GM21367 (cell line): Measurements from ENCODE around the gene CERS5.
"Not testable (repeated sequence)": the region's sequence is repeated elsewhere in the genome, so short reads cannot be mapped to it uniquely, and the experiment has no call there.

Experiments used
- ATAC-seq: cut with Tn5 transposase; IDR thresholded peaks from one replicate; pipeline ENCODE4 v1.9.1; 2021; ENCODE audit not compliant: unreplicated experiment

Gene CERS5

DNA sequence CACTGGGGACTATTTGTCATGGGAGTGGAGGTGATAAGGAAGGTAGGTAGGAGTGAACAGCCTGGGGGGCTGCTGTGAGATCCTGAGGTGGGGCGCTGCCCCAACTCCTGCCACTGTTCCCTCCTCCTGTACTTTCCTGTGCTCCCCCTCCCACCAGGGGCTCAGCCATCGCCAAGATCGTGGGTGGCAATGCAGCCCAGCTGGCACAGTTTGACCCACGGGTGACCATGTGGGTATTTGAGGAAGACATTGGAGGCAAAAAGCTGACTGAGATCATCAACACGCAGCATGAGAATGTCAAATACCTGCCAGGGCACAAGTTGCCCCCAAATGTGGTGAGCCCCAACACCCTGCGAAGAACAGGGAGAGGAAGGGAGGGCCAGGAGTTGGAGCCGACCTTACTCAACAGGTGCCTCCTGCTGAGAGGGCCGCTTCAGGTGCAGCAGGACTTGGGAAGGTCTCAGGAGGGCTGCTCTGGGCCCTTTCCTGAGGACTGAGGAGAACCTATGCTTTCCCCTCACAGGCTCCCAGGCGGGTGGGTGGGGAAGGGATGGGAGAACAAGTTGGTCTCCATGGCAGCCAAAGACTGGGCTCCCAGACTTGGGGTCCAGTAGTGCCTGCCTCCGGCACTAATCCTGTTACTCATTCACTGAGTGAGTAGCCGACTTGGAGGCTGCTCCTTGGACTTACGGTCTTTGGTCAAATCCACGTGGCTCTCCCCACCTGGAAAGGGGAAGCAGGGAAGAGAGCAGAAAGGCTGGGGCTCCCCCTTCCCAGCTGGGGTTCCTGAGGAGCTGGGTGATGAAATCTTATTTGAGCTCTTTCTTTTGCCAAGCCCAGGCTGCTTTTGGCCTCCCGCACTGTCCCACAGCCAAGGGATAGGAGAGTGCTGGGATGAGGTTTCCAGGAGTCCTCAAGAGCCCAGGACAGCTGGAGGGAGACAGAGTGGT, 62.5 kb downstream of the CERS5 start:
- no peak for ATAC-seq

GRCh38 chr12:50103767-50104321, 63.3 kb downstream of the CERS5 start, which contains the start of gene GPD1:
GPD1 (plus strand) TSS chr12:50104008; CDS start chr12:50104051, 43 bp downstream.
- ATAC-seq: no peak

DNA sequence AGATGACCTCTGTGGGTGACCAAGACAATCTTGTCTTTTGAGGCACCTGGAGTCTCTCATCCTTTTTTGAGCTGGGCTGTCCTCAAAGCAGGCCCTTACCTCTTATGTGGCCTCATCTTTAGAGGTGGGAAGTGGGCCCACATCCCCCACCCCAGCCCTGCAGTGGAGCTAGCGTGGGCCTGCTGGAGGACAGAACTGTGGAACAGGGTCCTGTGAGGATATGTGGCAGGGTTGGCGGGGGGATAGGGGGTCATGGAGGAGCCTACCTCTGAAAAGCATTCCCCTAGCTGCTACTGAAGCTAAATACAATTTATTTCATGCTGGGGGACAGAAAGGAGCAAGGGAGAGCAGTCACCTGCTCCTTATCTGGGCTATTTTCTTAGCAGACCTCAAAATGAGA, 63.8 kb downstream of the CERS5 start:
- no peak for ATAC-seq

DNA sequence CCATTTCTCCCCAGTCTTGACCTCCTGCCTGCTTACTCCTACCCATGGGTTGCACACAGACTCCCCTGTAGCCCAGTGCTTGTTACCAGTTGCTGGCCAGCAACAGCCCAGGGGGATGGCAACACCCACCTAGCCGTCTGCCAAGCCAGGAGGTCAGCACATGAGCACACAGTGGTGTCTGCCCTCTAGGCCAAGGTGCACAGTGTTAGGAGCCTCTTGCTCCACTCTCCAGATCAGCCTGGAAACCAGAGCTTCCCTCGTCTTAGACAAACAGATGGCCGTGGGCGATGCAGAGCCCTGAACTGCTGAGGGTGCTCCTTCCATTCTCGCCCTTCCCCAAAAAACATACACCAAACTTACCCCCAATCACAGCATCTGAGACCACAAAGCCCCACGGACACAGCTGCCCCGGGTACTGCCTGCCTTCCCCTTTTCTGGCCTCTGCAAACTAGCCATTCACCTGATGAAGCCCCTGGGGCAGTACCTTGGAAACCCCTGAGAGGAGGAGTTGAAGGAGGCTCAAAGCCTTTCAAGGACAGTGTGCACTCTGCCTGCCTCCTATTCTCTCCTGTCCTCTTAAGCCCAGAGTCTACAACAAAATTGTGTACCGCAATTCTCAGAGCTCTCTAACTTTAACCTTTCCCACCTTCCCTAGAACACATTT, 64.4 kb downstream of the CERS5 start:
- ATAC-seq: no peak

GRCh38 chr12:50102131-50102531, 65.0 kb downstream of the CERS5 start:
- no peak for ATAC-seq

- ATAC-seq: no peak
Measured at GRCh38 chr12:50101663-50102062, 65.5 kb downstream of the CERS5 start.

GRCh38 chr12:50100561-50100960, 66.6 kb downstream of the CERS5 start:
- no peak for ATAC-seq

- ATAC-seq: no peak
Measured at GRCh38 chr12:50099302-50100008, 67.7 kb downstream of the CERS5 start.

DNA sequence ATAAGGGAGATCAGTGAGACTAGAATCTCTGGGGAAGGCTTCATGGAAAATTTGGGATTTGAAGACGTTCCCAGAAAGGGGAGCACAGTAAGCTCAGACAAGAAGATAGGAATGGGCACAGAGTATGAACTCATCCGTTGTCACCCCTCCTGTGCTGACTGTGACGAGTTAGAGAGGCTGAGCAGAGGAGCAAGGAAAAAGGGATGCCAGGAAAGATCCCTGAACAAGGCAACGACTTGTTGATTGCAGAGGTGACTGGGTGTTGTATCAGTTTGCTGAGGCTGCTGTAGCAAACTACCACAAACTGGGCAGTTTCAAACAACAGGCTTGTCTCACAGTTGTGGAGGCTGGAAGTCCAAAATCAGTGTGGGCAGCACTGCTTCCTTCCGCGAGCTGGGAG, 69.2 kb downstream of the CERS5 start:
- ATAC-seq: no peak

DNA sequence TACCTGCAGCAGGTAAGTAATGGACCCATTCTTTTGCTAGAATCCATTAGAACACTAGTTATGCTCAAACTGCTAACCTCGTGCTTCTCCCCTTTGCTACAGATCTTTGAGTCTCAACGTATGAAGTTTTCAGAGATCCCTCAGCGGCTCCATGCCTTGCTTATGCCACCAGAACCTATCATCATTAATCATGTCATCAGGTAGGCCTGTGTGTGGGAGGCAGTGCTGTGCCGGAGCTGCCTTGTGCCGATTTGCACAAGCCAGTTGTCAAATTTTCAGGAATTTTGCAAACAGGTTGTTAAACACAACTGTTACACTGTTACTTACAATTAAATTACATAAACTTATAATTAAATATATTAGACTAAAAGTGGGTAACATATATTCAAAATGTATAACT, 76.8 kb downstream of the CERS5 start:
- ATAC-seq: no peak

DNA sequence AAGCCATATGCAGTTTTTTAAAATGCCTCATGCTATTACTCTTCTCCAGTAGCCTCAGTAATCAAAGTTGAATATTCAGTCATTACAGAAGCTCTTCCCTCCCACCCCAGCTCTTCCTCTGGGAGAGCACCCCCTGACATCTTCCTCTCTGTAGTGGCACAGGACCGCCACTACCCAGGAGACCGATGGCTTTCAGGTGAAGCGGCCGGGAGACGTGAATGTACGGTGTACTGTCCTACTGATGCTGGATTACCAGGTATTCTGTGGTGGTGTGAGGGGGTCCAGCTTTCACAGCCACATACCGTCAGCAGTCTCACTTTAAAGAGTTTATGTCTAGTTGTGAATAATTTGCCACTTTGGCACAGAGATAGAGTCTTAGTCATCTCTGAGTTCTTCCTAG, 77.4 kb downstream of the CERS5 start:
- no peak for ATAC-seq

GRCh38 chr12:50088577-50089335, 78.4 kb downstream of the CERS5 start:
- no peak for ATAC-seq

DNA sequence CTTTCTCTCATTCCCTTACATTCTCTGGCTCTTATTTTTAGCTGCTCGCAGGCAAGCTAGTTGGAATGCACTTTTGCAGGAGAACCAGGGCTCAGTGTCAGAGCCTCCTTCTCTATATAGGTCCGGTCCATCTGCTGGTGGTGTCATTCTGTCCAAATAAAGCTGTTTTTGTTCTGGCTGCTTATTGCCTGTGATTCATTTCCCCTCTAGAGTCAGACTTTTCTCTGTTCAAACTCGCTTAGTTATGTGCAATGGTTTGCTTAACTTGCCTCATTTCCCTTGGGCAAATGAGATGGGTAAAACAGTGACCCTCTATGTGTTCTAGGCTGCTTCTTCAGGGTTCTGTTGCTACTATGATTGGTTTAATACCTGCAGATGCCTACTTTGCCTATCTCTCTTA, 79.2 kb downstream of the CERS5 start:
- ATAC-seq: no peak

GRCh38 chr12:50087151-50087550, 80.0 kb downstream of the CERS5 start:
- no peak for ATAC-seq

DNA sequence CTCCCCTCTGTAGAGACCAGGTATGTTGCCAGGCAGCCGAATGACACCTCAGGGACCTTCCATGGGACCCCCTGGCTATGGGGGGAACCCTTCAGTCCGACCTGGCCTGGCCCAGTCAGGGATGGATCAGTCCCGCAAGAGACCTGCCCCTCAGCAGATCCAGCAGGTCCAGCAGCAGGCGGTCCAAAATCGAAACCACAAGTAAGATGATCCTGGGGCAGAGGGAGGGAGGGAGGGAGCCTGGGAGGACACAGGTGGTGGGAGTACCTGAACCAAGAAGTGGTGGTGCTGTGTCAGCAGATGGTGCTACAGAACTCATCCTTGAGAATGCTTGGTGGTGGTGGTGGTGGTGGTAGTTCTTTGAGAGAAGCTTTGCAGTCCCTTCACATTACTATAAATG, 81.0 kb downstream of the CERS5 start:
- no peak for ATAC-seq

GRCh38 chr12:50085615-50086072, 81.5 kb downstream of the CERS5 start:
- peak; percentile 4 for ATAC-seq

DNA sequence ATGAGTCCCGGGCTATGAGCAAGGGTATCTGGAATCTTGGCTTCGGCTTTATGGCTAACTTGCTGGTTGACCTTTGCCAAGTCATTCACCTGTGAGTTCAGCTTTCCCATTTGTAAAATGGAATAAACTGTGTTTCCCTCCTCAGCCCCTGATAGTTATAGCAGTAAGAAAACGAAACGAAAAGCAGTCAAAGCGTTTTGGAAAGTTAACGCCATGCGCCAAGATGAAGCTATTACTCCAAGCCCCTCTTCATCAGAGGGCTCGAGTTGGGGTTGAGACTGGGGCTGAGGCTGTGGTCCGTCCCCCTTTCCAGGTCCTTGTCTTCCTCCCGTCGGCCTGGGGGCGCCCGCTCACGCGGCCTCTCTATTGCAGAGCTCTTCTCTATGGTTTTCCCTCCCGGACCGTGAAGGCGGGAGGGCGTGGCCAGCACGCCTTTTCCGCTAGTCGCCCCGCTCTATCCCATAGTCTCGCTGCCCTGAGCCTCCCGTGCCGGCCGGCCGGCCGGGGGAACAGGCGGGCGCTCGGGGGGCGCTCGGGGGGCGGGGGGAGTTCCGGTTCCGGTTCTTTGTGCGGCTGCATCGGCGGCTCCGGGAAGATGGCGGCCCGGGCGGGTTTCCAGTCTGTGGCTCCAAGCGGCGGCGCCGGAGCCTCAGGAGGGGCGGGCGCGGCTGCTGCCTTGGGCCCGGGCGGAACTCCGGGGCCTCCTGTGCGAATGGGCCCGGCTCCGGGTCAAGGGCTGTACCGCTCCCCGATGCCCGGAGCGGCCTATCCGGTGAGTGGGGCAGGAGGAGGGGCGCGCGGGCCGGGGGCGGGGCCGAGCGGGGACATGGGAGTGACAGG, 82.2 kb downstream of the CERS5 start, which contains the start of gene SMARCD1:
TSS of gene SMARCD1 (plus strand) at position 568 of the 840 bp plus-strand sequence. CDS start at position 596, 28 bp downstream.
- peak; percentile 75 for ATAC-seq

DNA sequence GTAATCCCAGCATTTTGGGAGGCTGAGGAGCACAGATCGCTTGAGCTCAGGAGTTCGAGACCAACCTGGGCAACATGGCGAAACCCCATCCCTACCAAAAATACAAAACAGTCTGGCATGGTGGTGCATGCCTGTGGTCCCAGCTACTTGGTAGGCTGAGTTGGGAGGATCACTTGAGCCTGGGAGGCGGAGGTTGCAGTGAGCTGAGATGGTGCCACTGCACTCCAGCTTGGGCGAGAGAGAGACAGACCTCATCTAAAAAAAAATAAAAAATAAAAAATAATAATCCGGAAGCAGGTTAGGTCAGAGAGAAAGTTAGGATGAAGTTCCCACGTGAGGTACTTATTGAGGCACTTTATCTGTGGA, 82.8 kb downstream of the CERS5 start:
- ATAC-seq: not testable (repeated sequence)

DNA sequence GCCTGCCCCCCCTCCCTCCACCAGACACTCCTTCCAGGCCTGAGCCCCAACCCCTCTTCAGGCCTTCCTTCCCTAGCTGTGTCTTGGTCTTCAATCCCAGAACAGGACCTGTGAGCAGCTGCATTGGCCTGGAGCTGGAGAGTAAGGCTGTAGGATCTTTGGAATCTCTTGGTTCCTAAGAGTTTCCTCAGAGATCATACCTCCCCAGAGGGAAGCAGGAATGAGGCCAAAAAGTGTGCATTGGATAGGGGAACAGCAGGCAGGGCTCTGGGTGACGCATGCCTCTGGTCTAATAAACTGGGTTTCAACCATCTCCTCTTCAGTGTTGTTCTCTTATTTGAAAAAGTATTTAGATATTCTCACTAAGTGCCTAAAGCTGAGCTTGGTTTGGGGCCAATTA, 83.9 kb downstream of the CERS5 start:
- ATAC-seq: no peak
